B cell (primary cell): Measurements from ENCODE around the gene DFFB.

Experiments used
- CTCF ChIP-seq: fragments of 200-600 bp; IDR thresholded peaks from one replicate; pipeline ENCODE4 v1.8.0; 2022; ENCODE audit warnings: antibody characterized with exemption, mild to moderate bottlenecking
- EZH2 ChIP-seq: IDR thresholded peaks from 2 replicates; pipeline ENCODE4 v1.6.1; 2012; ENCODE audit warnings: borderline replicate concordance, low read depth, mild to moderate bottlenecking, moderate library complexity, low read length; ENCODE audit not compliant: insufficient read depth, poor library complexity, severe bottlenecking

- no peak for TF ChIP-seq CTCF
- TF ChIP-seq EZH2: no peak
These were observed 39.2 kb downstream of the DFFB start for GRCh38 chr1:3896396-3897000.
